C4-2B (cell line): ENCODE results near the gene OSBPL1A.

Source experiments
- ZFX ChIP-seq: fragments of 450-650 bp; IDR thresholded peaks from 2 replicates; pipeline ENCODE4 v1.6.1; 2017
- TF ChIP-seq, protein P1 (sequence below): fragments of 450-650 bp; conservative IDR thresholded peaks from 2 replicates; pipeline ENCODE4 v1.5.1; 2017; ENCODE audit warnings: mild to moderate bottlenecking

GRCh38 chr18:24126155-24126961 lies 271.3 kb downstream of the OSBPL1A start:
- TF ChIP-seq, protein P1, sequence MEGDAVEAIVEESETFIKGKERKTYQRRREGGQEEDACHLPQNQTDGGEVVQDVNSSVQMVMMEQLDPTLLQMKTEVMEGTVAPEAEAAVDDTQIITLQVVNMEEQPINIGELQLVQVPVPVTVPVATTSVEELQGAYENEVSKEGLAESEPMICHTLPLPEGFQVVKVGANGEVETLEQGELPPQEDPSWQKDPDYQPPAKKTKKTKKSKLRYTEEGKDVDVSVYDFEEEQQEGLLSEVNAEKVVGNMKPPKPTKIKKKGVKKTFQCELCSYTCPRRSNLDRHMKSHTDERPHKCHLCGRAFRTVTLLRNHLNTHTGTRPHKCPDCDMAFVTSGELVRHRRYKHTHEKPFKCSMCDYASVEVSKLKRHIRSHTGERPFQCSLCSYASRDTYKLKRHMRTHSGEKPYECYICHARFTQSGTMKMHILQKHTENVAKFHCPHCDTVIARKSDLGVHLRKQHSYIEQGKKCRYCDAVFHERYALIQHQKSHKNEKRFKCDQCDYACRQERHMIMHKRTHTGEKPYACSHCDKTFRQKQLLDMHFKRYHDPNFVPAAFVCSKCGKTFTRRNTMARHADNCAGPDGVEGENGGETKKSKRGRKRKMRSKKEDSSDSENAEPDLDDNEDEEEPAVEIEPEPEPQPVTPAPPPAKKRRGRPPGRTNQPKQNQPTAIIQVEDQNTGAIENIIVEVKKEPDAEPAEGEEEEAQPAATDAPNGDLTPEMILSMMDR = no peak
- no peak for TF ChIP-seq ZFX
